NCI-H1105 (cell line): ENCODE results near the gene IFT43.

ENCODE experiments used
- DNase-seq: peaks from one replicate; lab custom pipeline; 2025; lab: John Stamatoyannopoulos, UW

Gene IFT43

GRCh38 chr14:76015668-76016067, 30.1 kb downstream of the IFT43 start:
- DNase-seq, result no peak

DNA sequence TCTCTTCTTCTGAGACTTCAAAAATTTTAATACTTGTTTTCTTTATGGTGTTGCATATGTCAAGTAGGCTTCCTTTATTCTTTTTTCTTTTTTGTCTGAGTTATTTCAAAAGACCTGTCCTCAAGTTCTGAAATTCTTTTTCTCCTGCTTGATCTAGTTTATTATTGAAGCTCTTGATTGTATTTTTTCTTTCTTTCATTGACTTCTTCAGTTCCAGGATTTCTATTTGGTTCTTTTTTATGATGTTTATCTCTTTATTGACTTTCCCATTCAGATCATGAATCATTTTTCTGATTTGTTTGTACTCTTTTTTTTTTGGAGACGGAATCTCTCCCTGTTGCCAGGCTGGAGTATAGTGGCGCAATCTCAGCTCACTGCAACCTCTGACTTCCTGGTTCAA, 34.1 kb downstream of the IFT43 start:
- DNase-seq, result no peak

GRCh38 chr14:76022991-76023390, 37.4 kb downstream of the IFT43 start:
- DNase-seq, result no peak

GRCh38 chr14:76023757-76024156, 38.2 kb downstream of the IFT43 start:
- no peak for DNase-seq

DNA sequence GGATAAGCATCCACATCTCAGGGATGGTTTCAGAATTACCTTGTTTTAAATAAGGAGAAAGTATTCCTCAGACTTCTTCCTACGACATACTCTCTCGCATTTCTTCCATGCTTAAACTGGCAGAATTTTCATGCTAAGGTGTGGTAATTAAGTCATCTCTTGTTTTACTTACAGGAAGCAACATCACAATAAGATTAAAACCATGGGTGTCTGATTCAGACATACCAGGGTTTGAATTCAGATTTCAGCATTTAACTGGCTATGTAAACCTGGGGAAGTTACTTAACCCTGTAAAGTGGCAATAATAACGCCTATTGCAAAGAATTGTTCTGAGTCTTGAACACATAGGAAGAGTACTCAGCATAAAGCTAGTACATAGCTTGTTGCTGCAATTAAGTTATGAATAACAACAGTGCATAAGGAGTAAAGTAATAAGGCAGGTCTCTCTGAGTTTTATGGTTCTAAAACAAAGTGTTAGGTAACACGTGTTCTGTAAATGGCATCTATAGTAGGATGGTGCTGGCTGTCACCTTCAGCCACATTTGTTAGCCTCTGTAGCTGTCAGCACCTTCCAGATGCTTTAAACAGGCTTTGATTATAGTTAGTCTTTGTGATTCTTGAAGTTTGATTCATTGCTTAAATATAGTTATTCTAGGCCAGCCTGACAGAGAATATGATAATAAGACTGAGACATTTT, 38.8 kb downstream of the IFT43 start:
- no peak for DNase-seq

DNA sequence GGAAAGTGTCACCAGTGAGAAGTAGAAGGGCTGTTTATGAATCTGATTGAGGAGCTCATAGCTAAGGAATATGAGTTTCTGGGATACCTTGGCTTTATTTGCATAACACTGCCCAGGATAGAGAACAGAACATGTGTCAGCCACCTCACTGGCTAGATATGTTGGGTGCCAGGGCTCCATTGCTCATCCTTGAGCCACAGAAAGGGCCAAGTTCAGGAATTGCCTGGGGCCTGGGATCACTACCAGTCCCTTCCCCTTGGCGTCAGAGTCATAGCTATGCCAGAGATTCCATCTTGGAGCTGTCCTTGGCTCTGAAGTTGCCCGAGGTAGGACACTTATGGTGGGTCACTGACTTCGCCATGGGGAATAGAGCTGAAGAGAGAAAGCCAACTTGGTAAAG, 49.0 kb downstream of the IFT43 start:
- no peak for DNase-seq

- no peak for DNase-seq
Measured at GRCh38 chr14:76040704-76041103, 55.1 kb downstream of the IFT43 start.

GRCh38 chr14:76045773-76046172, 60.2 kb downstream of the IFT43 start:
- DNase-seq, result no peak

GRCh38 chr14:76050250-76050649, 64.7 kb downstream of the IFT43 start:
- DNase-seq, result no peak

GRCh38 chr14:76050797-76051392, 65.3 kb downstream of the IFT43 start:
- peak; percentile 60 for DNase-seq

DNA sequence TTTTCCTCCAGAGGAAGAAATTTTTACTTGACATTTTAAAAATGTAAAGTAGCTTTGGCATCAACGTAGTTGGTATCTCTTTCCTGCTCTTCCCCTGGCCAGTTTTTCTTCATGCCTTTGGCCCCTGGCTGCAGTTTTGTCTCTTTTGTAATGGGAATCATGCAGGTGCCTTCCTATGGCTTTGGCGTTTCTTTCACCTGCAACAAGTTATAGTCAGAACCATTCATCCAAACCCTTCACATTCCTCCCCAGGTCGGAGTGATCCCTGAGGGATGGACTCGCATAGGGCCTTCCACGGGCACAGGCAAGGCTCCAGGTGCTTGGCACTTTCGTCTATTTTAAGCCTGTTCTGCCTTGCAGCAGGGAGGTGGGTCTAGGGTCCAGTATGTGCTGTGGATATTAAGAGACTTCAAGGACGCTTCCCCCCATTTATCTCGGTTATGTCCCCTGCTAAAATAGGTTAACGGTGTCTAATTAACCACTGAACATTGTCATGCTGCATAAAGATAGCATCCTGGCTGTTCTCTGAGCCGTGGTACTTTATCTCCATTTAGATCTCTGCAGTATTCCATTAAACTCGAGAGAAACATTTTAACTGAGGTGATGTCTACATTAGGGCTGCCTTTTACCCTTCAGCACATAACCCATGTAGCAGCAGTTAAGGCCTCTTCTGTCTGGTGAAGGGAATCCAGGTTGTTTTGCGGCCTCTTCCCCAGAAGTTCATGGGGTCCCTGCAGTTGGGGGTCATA, 66.3 kb downstream of the IFT43 start:
- no peak for DNase-seq

DNA sequence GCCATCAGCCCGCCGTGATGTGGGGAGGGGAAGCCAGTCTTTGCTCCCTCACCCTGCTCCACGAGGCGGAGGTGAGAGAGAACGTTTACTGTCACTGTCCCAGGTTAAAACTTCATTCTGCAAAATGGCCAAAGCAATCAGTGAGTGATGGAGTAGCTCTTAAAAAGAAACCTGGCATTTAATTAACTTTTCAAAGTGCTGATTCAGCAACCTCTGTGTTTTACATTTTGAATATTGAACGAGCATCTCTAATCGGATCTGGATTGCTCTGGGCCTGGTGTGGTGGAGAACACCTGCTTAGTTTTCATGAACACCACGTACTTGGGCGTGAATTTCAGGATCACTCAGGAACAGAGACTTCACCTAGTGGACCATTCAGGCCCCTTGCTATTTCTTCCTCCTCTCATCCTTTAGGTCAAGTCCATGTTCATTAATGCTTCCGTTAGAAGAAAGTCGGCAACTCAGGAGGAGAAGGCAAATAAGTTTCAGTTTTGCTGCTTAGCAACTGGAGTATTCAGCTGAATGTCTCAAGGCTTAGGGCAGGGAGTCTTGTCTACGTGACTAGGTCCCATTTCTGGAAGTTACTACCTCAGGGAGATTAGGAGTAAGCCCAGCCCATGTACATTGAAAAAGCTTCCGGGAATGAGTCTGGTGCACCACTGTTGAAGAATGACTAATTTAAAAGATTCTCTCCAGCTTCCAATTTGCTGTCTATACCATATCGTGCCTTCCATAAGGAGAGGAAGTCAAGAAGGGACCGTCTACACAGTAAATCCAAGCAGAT, 68.2 kb downstream of the IFT43 start:
- no peak for DNase-seq

- no peak for DNase-seq
Measured at GRCh38 chr14:76055330-76055729, 69.8 kb downstream of the IFT43 start.

DNA sequence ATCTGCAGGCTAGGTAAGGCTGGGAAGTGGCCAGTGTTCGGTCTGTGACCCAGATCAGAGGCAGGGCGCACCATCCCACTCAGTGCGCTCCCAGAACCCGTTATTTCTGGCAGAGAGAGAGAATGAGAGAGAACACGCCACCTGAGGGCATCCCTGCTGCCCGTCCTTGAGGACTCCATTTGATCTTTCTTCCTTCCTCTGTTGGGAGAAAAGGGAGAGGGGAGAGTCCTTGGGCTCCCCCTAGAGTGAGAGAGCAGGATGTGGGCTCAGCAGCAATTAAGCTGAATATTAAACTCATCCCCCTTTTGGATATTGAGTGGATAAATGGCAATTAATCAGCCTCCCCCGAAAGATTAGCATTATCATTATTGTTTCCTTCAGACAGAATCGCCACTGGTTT, 70.6 kb downstream of the IFT43 start:
- DNase-seq, result no peak

DNA sequence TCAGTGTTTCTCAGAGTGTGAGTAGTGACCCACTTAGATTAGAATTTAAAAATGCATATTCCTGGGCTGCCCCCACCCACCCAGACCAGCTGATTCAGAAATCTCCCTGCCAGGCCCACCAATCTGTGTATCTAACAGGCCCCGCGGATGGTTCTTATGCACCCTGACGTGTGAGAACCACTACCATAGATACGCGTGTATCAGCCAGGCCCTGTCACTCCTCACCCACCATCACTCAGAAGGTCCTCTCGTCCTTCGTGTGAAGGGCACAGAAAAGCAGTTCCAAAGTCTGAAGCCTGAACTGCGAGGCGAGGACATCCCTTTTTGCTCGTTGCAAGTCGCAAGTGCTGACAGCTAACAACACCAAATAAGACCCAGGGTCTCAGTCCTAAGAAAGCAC, 72.4 kb downstream of the IFT43 start:
- no peak for DNase-seq

- no peak for DNase-seq
Measured at GRCh38 chr14:76063327-76063726, 77.8 kb downstream of the IFT43 start.

DNA sequence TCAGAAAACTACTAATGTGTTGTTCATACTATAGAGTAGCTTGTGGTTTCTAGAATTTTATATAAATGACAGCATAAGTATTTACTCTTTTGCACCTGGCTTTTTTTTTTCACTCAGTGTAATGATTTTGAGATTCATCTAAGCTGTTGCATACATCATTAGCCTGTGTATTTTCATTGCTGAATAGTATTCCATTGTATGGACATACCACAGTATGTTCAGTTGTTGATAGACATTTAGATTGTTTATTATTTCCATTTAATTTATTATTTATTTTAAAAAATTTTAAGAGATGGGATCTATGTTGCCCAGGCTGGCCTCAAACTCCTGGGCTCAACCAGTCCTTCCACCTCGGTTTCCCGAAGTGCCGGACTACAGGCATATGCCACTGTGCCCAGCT, 80.0 kb downstream of the IFT43 start:
- no peak for DNase-seq

DNA sequence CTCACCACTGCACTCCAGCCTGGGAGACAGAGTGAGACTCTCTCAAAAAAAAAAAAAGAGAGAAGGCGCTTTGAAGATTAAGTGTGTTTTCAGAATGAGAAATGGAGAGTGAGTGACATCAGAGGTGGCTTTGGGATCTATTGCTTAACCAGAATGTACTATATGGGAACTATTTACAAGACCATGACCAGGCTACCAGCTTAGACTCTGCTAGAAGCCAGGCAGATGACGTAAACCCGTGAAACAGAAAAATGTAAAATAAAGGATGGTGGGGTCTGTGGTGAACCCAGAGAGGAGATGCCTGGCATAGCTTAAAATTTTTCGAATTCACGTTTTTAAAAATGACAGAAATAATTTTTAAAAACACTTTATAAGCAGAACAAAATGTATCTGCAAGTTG, 82.0 kb downstream of the IFT43 start:
- no peak for DNase-seq

GRCh38 chr14:76073717-76074116, 88.2 kb downstream of the IFT43 start:
- DNase-seq, result no peak

DNA sequence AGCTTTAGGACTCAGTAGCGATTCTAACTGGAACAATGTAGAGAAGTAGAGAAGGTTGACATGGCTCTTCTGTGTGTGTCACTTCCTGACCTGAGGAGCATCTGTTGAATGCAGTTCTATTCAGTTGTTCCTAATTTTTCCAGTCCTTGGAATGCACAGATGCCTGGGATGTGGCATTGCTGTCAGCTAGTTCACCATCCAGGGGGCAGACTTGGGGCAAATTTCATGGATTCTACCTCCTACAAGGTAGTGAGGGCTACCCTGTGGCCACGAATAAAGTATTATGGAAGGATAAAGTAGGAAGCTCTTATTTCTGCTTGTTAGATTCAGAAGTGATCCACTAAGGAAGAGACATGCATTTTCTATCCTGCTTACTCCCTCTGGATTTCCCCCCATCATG, 91.8 kb downstream of the IFT43 start:
- DNase-seq, result no peak

GRCh38 chr14:76078501-76078900, 92.9 kb downstream of the IFT43 start:
- DNase-seq, result no peak

DNA sequence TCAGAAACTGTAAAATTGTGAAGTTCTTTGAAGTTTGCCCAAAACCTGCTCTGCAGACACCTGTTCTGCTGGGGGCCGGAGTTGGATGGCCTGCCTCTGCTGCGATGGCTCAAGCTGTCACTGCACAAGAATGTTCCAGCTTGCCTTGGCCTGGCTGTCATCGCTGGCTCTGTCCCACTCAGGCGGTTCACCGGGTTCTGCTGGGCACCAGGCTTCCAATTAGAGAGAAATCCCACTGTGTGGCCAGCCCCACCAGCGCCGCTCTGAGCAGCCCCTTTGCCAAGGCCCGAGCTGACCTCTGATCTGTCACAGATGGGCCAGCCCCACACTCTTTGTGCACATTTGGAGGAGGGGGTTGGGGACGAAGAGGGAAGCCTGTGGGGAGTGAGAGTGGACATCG, 94.5 kb downstream of the IFT43 start:
- DNase-seq, result no peak

GRCh38 chr14:76080471-76080870, 94.9 kb downstream of the IFT43 start:
- no peak for DNase-seq
